NCI-H128 (cell line): Measurements from ENCODE around the gene MEAF6.

Experiments used
- DNase-seq: peaks from one replicate; lab custom pipeline; 2025; ENCODE audit not compliant: unreplicated experiment; lab: John Stamatoyannopoulos, UW

Gene MEAF6

DNA sequence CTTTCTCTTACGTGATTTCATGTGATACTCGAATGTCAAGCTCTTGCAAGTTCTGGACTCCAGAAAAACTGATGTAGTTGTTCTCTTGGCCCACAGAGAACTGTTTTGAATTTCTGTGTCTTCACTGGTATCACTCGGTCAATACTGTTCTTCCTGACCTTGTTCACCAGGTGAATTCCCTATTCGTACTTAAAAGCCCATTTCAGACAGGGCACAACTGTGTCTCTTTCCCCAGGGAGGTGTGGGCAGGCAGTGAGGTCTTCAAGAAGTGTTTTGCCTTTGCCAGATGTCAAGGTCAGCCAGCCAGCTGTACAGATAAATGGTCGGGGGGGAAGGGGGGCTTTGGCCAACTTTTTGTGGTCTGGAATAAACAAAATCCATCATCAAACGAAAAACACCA is 67.7 kb downstream of the MEAF6 start:
- no peak for DNase-seq

DNA sequence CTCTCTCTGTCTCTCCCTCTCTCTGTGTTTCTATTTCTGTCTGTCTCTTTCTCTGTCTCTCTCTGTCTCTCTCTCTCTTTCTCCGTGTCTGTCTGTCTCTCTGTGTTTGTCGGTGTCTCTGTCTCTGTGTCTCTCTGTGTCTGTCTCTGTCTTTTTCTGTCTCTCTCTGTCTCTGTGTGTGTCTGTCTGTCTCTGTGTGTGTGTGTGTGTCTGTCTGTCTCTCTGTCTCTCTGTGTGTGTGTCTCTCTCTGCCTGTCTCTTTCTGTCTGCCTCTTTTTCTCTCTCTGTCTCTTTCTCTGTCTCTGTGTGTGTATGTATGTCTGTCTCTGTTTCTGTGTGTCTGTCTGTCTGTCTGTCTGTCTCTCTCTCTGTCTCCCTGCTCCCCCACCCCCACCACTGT is 71.9 kb downstream of the MEAF6 start:
- DNase-seq: no peak
